ENCODE data around the gene UPK2.

The UPK2 gene

DNA sequence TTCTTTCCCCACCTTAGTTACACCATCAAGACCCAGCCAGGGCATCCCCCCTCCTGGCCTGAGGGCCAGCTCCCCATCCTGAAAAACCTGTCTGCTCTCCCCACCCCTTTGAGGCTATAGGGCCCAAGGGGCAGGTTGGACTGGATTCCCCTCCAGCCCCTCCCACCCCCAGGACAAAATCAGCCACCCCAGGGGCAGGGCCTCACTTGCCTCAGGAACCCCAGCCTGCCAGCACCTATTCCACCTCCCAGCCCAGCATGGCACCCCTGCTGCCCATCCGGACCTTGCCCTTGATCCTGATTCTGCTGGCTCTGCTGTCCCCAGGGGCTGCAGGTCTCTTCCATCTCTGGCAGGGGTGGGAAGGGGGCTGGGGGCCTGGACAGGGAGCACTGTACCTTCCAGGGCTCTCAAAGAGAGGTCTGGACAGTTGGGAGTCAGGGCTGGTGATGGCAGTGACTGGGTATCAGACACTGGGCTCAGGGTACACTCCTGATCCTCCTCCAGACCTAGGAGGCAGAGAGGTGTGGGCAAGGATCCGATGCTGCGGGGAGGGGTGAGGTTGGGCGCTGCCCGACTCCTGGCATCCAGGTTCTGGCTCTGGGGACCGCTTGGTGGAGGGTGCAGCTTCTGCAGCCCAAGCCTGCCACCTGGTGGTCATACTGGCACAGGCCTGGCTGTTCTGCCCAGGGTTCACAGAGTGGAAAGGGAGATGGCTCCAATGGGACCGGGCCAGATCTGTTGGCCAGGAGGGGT, at the start of gene UPK2:
Gene UPK2 (plus strand): TSS at position 205 of the 753 bp plus-strand sequence. CDS start 53 bp downstream, at position 258.
- peak; percentile 58 for DNase-seq

DNA sequence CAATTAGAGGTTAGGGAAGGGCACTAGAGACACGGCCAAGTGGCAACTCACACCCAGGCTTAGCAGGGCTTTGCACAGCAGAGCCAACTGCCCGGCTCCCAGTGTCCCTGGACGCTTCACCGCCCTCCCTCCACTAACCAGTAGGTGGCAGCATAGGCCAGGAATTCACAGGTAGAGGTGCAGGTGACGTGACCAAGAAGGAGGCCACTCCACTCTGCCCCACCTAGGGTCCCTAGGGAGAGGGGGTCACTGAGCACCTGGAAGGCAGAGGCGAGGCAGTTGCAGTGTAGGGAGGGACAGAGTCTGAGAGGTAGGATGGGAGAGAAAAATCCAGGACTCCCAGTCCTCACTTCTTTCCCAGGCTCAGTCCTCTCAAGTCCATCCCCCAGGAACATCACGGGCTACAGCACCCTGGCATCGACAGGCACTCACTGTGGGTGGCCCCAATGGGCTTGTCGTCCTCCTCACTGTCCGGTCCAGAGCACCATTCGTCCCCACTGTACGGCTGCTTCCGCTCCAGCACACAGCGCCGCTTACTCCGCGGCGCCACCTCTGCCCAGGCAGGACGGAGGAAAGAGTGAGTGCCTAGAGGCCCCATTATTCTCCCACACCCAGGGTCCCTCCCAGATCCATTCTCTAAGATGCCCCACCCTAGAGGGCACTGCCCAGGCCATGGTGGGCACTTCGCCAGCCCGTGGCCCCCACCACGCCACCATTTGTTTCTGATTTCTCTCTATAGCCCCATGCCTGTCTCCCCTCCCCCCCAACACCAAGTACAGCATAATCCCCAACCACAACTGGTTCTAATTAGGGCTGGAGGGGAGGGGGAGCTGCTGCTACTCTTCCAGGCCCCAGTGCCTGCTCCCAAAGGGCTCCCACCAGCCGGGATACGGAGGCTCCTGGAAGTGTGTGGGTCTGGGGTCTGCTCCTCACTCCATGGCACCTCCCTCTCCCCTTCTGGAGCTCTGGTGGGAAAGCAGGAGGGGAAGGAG, 48.8 kb upstream of the UPK2 start:
- peak; percentile 12 for DNase-seq

DNA sequence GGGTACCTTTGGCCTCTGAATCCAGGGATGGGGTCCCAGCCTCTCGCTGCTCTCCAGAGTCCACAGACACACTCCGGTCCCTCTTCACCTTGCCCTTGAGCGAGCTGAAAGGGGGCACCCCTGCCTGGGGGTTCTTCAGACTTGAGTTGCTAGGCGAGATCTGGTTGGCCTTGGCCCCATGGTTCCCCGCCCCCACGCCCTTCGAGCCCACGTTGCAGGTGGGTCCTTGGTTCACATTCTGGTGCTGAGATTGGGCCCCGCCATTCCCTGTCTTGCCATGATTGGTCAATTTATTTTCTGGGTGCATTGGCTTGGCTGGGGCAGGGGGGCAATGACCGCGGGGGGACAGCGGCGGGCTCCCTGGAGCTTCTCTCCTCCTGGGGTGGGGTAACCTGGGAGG, 47.8 kb upstream of the UPK2 start:
- no peak for DNase-seq

DNA sequence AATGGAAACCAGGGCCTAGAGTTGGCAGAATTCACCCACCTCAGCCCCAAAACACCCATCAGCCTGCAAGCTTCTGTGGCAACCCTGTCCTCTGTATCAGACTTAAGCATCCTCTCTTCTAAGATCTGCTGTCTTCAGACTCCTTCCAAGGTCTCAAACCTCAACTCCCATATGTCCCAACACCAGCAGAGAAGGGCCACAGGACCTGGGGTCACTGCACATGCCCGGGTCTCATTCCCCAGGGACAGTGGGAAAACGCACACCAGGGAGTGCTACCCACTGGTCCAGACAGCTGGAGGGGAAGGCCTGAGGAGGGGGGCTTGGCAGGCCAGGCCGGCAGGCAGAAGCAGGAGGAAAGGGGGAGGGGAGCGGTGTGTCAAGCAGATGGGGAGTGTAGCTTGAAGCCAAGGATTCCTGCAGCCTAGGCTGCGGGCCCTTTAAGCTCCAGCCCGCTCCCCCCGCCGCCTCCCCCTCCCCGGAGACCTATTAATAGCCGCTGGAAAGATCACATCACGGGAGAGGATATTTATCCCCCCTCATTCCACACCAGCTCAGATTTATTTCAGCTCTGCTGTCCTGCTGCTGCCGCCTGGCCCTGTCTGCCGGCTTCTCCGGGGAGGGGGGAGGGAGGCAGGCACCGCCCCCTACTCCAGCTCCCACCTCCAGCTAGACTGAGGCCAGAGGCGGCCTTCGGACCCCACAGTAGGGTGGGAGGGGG, 47.0 kb upstream of the UPK2 start:
- DNase-seq: peak; percentile 77

DNA sequence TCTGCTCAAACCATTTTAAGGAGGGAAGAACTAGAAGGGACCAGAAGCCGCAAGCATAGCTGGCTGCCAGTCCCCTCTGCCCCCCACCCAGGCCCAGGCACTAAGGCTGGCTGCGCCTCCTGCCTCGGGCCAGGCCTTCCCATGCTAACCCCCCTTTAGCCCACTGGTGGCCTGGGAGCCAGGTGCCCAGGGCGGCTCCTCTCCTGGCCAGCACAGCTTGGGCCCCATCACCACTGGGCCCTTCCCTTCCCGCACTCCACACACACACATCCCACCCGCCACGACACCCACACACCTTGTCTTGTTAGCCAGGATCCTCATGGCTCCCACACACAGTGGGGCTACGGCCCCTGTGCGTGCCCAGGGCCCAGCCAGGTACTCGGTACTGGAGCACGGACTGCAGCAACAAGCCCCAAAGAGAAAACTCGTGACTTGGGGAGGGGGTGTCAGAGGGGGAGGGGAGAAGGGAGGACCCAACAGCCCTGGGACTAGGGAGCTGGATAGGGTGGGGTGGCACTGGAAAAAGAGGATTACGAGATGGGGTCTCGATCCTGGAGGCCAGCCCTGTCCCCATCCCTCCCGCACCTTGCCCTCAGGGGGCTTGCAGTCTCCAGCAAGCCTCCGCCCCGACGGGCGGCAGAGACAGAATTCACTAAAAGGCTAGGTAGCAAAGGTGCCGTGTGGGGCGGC, 46.3 kb upstream of the UPK2 start:
- no peak for DNase-seq

DNA sequence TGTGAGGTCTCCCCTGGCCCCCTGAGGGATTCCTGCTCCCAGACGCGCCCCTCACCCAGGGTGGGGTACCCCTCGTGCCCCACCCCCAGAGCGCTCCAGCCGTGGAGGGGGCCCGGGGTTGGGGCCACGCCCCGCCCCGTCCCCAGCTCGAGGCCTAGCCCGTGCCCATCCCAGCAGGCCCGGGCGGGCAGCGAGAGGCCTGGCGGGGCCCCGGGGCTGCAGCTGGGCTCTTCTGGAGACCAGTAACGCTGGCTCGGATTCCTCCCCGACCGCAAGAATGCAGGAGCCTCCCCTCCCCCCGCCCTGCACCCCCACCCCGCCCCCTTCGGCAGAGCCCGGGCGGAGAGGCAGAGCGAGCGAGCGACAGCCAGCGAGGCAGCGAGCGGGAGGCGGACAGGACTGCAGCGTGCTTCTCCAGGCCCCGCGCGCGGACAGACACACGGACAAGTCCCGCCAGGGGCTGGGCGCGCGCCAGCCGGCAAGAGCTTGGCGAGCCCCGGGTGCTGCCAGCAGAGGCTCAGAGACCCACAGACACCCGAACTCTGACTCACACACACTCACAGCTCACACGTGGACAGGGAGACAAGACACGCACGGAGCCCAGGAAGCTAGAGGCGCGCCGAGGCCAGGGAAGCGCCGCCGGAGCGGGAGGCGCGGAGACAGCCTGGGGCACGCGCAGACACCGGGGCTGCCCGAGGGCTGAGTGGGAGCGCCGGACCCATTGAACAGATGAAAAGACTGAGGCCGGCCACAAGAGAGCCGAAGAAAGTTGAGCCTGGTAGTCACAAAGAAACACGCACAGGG, 45.6 kb upstream of the UPK2 start:
- peak; percentile 21 for DNase-seq

DNA sequence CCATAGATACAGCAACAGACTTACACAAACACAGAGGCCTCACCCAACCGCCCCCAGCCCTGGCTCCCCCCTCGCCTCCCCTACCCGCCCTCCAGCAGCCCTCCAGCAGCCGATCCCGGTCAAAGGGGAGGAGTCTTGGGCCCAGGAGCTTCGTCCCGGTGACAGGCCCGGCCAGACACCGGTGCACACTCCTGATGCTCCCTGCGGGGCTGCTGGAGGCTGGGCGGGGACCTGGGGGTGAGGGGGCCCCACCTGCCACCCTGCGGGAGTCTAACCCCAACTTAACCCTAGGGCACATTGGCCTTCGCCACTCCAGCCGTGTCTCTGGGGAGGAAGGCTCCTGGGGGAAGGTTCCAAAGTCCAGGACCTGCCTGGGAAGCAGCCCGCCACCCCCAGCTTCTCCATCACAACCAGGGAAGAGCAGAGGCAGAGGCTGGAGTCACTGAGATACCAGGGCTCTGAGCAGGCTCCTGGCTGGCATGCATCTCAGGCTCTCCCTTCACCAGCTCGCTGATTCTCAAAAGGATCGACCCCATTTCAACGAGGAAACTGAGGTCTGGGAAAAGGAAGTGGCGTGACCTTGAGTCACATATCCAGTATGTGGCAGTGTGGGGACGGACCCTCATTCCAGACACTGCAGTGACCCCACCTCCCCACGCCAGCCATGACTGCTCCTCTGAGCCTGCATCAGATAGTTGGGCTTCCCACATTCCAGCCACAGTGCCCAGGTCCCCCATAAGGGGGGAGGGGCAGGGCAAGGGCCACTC, 44.8 kb upstream of the UPK2 start:
- DNase-seq: no peak

DNA sequence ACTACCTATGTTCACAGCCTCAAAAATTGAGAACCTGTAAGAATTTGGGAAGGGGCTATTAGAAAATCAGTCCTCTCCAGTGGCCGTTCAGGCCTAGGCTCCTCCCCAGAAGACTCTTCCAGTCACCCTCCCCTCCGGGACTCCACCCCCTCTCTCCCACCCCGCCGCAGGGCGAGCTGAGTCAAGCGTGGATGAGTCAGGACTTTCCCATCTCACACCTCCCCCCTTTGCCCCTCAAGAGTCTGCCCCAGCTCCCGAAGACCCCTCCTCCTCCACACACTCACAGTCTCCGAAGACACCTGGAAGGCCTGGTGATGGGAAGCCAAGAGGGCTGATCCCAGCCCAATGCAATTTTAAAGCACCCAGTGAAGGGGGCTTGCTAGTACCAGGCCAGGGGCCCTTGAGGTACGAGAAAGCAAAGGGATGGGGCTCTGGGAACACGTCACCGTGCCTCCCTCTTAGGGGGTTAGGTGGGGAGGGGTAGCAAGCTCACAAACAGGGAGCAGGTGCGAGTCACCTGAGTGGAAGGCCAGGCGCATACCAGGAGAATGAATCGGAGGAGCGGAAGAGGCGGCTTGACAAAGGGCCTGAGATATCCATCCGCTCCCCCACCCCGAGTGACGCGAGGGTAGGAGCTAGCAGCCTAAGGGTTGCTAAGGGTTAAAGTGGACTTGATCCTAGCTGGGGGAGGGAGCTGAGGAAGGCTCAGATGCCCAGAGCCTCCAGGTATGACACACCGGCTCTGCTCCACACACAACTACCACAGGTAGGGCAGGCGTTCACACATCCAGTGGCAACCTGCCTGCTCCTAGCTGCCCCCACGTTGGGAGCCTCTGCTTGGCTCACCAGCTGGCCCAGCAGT, 44.0 kb upstream of the UPK2 start:
- DNase-seq: peak; percentile 34

DNA sequence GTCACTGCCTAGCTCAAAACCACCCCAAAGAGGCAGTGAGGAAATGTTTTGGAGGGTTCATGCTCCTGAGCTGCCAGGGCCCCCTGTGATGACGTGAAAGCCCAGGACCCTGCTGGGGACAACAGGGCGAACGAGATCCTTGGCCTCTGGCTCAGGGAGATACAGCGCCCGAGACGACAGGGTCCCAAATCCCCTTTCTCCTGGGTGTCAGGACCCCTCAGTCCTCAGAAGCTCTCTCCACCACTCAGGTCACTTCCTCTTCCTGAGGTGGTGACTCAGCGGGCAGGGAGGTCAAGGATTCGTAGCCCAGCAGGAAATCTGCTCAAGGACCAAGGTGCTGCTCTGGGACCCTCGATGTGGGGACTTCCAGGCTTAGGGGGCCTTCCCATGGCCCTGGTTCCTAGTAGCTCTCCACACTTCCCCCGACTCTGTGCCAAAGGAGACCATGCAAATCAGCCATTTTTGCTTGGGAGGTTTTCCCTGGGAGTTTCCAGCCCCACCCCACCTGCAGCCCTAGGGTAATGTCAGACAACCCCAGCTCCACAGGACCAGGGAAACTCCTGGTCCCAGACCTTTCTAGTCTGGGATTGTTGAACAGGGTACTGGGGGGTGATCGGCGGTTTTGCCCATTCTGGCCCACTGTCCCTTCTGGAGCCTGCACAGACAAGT, 43.2 kb upstream of the UPK2 start:
- no peak for DNase-seq

DNA sequence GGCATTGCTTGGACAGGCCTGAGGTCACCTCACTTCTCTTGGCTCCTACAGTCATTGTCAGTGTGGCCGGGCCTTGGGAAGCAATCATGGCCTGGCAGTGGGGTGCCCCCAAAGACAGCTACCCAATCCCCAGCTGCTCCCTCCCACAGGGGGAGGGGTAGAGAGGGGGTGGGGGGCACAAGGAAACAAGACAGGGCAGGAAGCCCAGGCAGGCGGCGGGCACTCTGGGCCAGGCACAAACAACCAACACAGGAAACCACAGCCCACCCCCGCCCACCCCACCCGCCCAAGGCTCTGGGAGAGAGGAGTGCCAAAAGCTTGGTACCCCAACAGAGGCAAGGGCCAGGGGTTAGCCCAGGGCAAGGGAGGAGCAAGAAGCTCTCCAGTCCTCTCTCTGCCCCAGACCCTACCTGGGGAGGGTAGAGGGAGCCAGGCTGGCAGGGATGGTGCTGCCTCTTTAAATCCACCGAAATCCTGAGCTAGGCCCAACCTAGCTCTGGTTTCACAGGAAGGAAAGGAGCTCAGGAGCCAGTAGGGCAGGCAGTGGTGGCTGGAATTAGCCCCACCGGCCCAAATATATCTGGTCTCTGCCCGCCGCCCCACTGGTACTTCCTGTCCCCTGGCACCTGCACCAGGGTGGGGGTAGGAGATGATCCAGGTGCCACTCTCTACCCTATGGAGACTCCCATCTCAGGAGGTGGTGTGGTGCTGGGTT, 42.5 kb upstream of the UPK2 start:
- no peak for DNase-seq

DNA sequence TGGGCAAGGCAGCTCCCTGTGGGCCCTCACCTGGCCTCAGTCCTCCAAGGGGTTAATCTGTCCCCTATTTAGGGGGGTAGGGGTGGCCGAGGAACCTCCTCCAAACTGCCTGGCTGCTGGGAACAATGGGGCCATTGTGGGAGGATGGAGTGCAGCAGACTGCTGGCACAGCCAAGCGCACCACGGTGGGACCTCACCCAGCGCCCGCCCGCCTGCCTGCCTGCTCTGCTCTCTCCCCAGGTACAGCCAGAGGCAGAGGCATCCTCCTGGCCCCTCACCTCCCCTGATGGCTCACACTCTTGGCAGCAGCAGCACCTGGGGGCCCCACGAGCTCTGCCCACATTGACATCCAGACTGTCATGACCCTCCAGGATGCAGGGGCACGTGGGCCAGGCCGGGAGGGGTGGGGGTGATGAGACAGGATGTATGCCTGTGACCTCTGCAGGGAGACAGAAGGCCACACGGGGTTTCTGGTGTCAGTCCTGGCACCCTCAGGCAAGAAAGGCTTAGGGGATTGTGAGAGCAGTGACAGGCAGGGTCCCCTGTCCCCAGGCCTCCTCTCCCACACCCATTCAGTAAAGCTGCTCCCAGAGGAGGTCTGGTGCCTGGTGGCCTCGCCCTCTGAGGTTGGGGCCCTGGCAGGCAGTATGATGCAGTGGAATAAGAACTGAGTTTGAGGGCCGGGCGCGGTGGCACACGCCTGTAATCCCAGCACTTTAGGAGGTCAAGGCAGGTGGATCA, 41.8 kb upstream of the UPK2 start:
- no peak for DNase-seq

DNA sequence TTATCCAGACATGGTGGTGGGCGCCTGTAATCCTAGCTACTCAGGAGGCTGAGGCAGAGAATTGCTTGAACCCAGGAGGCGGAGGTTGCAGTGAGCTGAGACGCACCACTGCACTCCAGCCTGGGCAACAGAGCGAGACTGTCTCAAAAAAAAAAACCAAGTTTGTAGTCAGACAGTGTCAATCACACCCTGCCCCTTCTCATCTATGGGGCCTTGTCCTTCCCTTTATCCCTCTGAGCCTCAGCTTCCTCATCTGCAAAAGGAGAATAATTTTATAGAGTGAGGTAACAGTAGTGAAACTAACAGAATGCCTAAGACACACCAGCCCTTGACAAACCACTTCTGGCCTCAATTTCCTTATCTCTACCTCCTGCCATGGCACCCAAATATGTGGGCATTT, 41.1 kb upstream of the UPK2 start:
- DNase-seq: no peak

DNA sequence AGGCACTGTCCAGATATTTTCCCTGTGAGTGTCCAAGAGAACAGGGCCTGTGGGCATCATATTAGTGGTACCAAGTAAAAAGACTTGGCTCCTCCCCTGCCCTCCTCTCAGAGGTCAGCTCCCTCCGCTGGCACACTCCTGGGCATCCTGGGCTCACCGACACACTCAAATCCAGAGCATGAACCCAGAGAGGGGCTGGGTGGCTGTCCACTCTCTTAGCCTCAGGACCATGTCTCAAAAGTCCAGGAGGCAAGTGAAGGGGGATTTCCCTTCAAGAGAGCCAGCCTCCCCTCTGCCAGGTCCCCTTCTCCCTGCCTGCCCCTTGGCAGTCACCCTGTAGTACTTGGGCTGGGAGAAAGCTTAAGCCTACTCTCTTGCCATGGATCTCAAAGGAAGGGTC, 40.7 kb upstream of the UPK2 start:
- DNase-seq: no peak

DNA sequence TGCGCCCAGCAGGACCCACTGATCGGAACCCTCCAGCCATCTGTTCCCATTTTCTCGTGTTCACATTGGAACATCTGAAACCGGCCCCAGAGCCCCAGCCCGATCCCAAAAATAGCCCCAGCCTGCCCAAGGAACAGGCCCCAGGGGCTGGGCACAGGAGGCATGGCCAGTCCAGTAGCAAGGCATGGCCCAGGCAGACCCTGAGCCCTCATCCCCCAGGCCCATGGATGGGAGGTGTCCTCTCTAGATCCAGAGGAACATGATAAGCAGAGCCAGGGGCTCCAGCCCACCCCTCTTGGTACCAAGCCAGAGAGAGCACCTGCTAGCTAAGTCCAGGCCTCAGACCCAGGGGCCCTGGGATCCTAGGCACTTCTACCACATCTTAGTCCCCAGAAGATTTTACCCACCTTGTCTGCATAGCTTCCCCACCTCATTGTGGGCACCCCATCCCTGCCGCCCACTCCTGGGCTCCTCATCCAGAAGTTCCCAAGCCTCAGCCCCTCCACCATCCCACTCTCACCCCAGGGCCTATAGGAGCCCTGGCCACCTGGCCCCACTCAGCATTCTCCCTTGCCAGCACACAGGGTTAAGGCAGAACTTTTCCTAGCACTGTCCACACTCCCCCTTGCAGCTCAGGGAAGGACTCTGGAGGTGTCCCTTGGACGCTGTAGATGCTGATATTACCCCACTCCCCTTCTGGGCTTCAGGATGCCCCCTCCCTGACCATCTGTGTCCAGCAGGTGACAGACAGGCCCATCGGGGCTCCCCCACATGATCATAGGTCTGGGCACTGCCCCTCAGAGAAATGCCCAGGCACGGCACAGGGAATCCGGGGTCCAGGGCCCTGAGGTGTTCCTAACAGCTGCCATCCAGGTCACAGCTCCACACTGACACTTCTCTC, 39.9 kb upstream of the UPK2 start:
- no peak for DNase-seq

DNA sequence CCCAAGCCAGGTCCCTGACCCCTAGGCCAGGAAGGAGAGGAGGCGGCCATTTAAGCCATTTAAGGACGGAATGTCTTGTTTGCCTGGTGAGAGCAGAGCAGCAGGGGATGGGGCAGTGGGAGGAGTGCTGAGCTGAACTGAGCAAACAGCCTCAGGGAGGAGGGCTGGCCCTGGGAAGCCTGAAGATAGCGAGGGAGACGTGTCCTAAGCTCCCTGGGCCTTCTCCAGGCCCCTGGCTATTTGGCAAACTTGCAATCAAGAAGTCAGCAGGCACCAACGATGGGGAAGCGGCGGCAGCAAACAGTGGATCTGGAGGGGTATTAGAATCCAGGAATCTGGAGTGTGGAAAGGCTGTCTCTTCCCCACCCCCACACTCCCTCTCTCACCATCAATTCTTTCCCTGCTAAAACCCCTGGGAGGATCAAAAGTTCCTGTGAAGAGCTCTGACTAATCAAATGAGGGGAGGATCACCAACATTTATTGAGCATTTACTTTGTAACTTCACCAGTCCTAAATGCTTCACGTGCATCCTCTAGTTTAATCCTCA, 39.2 kb upstream of the UPK2 start:
- DNase-seq: peak; percentile 18

DNA sequence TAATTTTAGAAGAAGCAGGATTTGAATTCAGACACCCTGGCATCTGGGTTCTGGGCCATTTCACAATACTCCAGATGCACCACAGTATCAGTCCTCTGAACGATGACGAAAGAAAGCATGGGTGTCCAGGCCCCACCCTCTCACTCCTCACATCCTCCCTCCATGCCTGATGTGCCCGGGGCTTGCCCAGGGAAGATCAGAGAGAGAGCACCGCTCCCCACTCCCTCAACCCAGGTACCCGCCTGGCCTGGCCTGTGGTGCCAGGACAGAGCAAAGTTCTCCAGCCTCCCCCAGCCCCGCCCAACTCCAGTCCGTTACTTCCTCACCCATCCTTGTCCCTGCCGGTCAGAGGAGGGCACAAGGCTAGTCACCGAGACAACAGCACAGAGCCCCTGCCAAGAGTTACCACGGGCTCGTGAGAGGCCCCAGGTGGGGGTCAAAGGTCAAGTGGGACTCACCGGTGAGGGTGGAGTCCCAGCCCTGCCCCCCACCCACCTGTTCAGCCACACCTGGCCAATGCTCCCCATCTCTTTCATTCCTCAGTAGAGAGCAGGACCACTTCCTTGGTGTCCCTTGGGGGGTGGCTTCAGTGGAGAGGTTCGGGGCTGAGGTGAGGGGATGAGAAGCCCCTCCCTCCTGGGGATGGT, 38.5 kb upstream of the UPK2 start:
- DNase-seq: no peak
